ENCODE measurements around the gene EXT2.
A peak's percentile ranks its signal among the peaks of the same experiment; 100 is the strongest.

EXT2 gene

DNA sequence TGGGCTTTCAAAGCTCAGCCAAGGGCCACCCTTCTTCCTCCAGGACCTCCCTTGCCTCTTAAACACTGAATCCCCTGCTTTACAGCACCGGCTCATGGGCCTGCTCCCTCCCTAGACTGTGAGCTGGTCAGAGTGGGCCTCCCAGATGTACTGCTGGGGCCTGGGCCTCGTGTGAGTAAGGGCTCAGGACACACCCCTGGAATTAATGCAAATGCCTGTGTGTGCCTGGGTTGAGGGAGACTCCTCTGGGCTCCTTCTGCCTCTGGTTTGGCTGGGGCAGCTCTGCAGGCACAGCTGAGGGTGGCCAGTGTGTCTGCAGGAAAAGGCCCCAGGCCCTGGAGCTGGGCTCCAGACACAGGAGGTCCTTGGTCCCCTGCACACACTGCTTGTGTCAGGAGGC lies 190.3 kb downstream of the EXT2 start:
- TF ChIP-seq CTCF (IDR thresholded peaks at IDR 0.05; ENCODE audit: low read depth, low read length), result no peak
- TF ChIP-seq EZH2phosphoT487 (IDR thresholded peaks at IDR 0.05; ENCODE audit: low read depth), result no peak

DNA sequence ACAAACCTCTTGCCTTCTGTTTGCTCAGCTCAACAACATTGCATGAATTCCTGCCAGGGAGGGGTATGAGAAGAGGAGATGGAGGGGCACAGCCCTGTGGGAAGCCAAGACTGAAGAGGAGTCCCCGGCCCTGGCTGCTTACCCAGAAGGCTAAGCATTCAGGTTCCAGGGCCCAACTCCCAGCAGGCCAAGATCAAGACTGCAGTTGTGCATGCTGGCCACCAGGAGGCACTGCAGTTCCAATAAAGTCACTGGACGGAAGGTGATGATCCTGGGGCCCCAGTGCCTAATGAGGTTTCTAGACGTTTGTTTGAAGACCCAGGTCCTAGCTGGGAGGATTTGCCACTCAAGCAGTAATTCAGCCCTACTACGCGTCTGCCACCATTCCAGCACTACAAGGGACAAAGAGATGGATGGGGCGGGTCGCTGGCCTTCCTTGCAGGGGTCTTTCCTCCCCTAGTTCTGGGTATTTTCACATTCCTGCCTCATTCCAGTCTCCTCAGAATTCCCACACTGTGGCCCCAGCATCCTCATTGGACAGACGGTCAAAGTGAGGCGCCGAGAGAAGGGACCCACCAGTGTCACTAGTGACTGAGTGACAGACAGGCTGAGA lies 190.9 kb downstream of the EXT2 start:
- no peaks in the 10 kb centered on the region for H3K79me2 ChIP-seq (ENCODE audit: low read length)
- H3K4me1 ChIP-seq (ENCODE audit: low read length), result no peaks in the 10 kb centered on the region; the same call in 1 of the 2 replicates
- no peaks in the 10 kb centered on the region for H3K36me3 ChIP-seq (replicated peaks; ENCODE audit: low read depth, low read length)
- H3K9me3 ChIP-seq (ENCODE audit: insufficient read depth, low read length), result no peaks in the 10 kb centered on the region
- no peak overlapping the region for H3K27ac ChIP-seq (ENCODE audit: low read length)
- H4K20me1 ChIP-seq (ENCODE audit: insufficient read depth, low read length), result no peaks in the 10 kb centered on the region
- H3K27me3 ChIP-seq (ENCODE audit: low read depth, low read length), result peaks cover 5% of the 10 kb centered on the region; the same call in 1 of the 2 replicates
- no peak overlapping the region for H3K4me2 ChIP-seq (ENCODE audit: low read length)
- no peak overlapping the region for H3K9ac ChIP-seq (ENCODE audit: low read length)
- H3K4me3 ChIP-seq (ENCODE audit: low read length), result no peak overlapping the region
- peak; percentile 95 for TF ChIP-seq CTCF (IDR thresholded peaks at IDR 0.05; ENCODE audit: low read depth, low read length)
- no peak for TF ChIP-seq EZH2phosphoT487 (IDR thresholded peaks at IDR 0.05; ENCODE audit: low read depth)
- H2AFZ ChIP-seq (ENCODE audit: low read depth, low read length), result peak overlapping the region; percentile 84

More for the DNA sequence above, 190.3 kb downstream of the EXT2 start:
- Histone ChIP-seq H3K36me3 (replicated peaks; ENCODE audit: low read depth, low read length) (no peaks in the 10 kb centered on the region), H3K4me2 (ENCODE audit: low read length) (no peak overlapping the region), H3K4me3 (ENCODE audit: low read length) (no peak overlapping the region), H3K9me3 (ENCODE audit: insufficient read depth, low read length) (no peaks in the 10 kb centered on the region), H2AFZ (ENCODE audit: low read depth, low read length) (peak overlapping the region; percentile 84; the same call in 1 of the 2 replicates), H3K9ac (ENCODE audit: low read length) (no peak overlapping the region), H3K27ac (ENCODE audit: low read length) (no peak overlapping the region), H4K20me1 (ENCODE audit: insufficient read depth, low read length) (no peaks in the 10 kb centered on the region), H3K4me1 (ENCODE audit: low read length) (no peaks in the 10 kb centered on the region; the same call in 1 of the 2 replicates), H3K27me3 (ENCODE audit: low read depth, low read length) (peaks cover 5% of the 10 kb centered on the region; the same call in 1 of the 2 replicates), H3K79me2 (ENCODE audit: low read length) (no peaks in the 10 kb centered on the region)

- Histone ChIP-seq H3K36me3 (replicated peaks; ENCODE audit: low read depth, low read length) (no peaks in the 10 kb centered on the region), H3K4me1 (ENCODE audit: low read length) (no peaks in the 10 kb centered on the region; the same call in 1 of the 2 replicates), H2AFZ (ENCODE audit: low read depth, low read length) (no peak overlapping the region), H3K4me3 (ENCODE audit: low read length) (no peak overlapping the region), H3K4me2 (ENCODE audit: low read length) (no peak overlapping the region), H3K27me3 (ENCODE audit: low read depth, low read length) (peaks cover 5% of the 10 kb centered on the region; the same call in 1 of the 2 replicates), H3K27ac (ENCODE audit: low read length) (no peak overlapping the region), H3K9me3 (ENCODE audit: insufficient read depth, low read length) (no peaks in the 10 kb centered on the region), H4K20me1 (ENCODE audit: insufficient read depth, low read length) (no peaks in the 10 kb centered on the region), H3K79me2 (ENCODE audit: low read length) (no peaks in the 10 kb centered on the region), H3K9ac (ENCODE audit: low read length) (no peak overlapping the region)
- no peak for TF ChIP-seq EZH2phosphoT487 (IDR thresholded peaks at IDR 0.05; ENCODE audit: low read depth)
- no peak for TF ChIP-seq CTCF (IDR thresholded peaks at IDR 0.05; ENCODE audit: low read depth, low read length)
Measured at GRCh38 chr11:44286911-44287310, 191.4 kb downstream of the EXT2 start.

GRCh38 chr11:44288133-44288526 lies 192.7 kb downstream of the EXT2 start:
- H3K27ac ChIP-seq (ENCODE audit: low read length), result no peak overlapping the region
- TF ChIP-seq EZH2phosphoT487 (IDR thresholded peaks at IDR 0.05; ENCODE audit: low read depth) (no peak), CTCF (IDR thresholded peaks at IDR 0.05; ENCODE audit: low read depth, low read length) (no peak)

More at GRCh38 chr11:44288133-44288526, 192.7 kb downstream of the EXT2 start:
- Histone ChIP-seq H3K36me3 (replicated peaks; ENCODE audit: low read depth, low read length) (no peaks in the 10 kb centered on the region), H4K20me1 (ENCODE audit: insufficient read depth, low read length) (no peaks in the 10 kb centered on the region), H3K79me2 (ENCODE audit: low read length) (no peaks in the 10 kb centered on the region), H3K9me3 (ENCODE audit: insufficient read depth, low read length) (no peaks in the 10 kb centered on the region), H3K27me3 (ENCODE audit: low read depth, low read length) (peaks cover 5% of the 10 kb centered on the region; the same call in 1 of the 2 replicates), H3K4me3 (ENCODE audit: low read length) (no peak overlapping the region), H3K4me1 (ENCODE audit: low read length) (no peaks in the 10 kb centered on the region; the same call in 1 of the 2 replicates), H3K4me2 (ENCODE audit: low read length) (no peak overlapping the region), H2AFZ (ENCODE audit: low read depth, low read length) (no peak overlapping the region), H3K9ac (ENCODE audit: low read length) (no peak overlapping the region)

Measured in OCI-LY3 (cell line).